Spinal cord (tissue), 10 donors: ENCODE results near the gene HBEGF. TPM values are rescaled to one million over a fixed set of nuclear protein-coding genes. Genes with fewer than 3 reads are reported as not detected.
A peak's percentile ranks its signal among the peaks of the same experiment; 100 is the strongest.

Source experiments
- DNase-seq, 6 donors: peaks; one replicate each; pipeline versions ENCODE4 v3.0.0 to v3.0.0-alpha.2; 2013 to 2015; ENCODE audit warnings: low spot score in 6 of 6, low read depth in 4 of 6
- H3K27ac ChIP-seq: one replicate; pipeline ENCODE4 v1.5.1; 2013; ENCODE audit warnings: low read depth, low read length, control low read depth
- H3K27me3 ChIP-seq: one replicate; pipeline ENCODE4 v1.6.1; 2013; ENCODE audit warnings: low read length; ENCODE audit not compliant: control insufficient read depth, insufficient read depth
- H3K36me3 ChIP-seq: one replicate; pipeline ENCODE4 v1.6.1; 2013; ENCODE audit warnings: low read length; ENCODE audit not compliant: control insufficient read depth, insufficient read depth
- H3K4me1 ChIP-seq: one replicate; pipeline ENCODE4 v1.6.1; 2013; ENCODE audit warnings: low read length; ENCODE audit not compliant: control insufficient read depth, insufficient read depth
- H3K4me3 ChIP-seq: one replicate; pipeline ENCODE4 v1.5.1; 2013; ENCODE audit warnings: low read depth, low read length, control low read depth
- H3K9me3 ChIP-seq: one replicate; pipeline ENCODE4 v1.6.1; 2013; ENCODE audit warnings: low read length; ENCODE audit not compliant: control insufficient read depth, insufficient read depth
- WGBS: methylation state at CpG from one replicate; pipeline ENCODE4 v1.1.5; 2013; ENCODE audit warnings: missing lambda C conversion rate; ENCODE audit not compliant: insufficient coverage; 5-methylcytosine and 5-hydroxymethylcytosine counted together
- polyA plus RNA-seq, 2 donors: library from polyadenylated mRNA; unstranded; fragments of 120-200 nt; gene quantifications; one replicate each; pipeline ENCODE4 v1.2.1, GENCODE V29; 2013; ENCODE audit not compliant: insufficient read length in 2 of 2
- total RNA-seq, 2 donors: library from RNA; depleted of rRNA in 1 of 2; stranded (reverse); fragments of 120-200 nt in 1 of 2; fragments of >200 nt in 1 of 2; gene quantifications; one replicate each; pipeline versions ENCODE4 v1.2.3 to v1.2.4, GENCODE V29; 2013 to 2014
- donor health status: healthy.

The HBEGF gene
- total and polyA plus RNA-seq, 4 donors: 12.3 to 30.0 (median 21.6) TPM

GRCh38 chr5:140287801-140288521, 58.4 kb downstream of the HBEGF start:
- no peaks in the 10 kb centered on the region for H3K36me3 ChIP-seq
- no peak overlapping the region for H3K4me3 ChIP-seq
- no peaks in the 10 kb centered on the region for H3K9me3 ChIP-seq
- H3K4me1 ChIP-seq: no peaks in the 10 kb centered on the region
- H3K27ac ChIP-seq: no peak overlapping the region
- DNase-seq: peak in 2 of 6 donors; percentile 37 to 58
- H3K27me3 ChIP-seq: no peaks in the 10 kb centered on the region
- no CpG with 5 or more reads among the region's 7 CpGs for whole genome bisulfite sequencing

DNA sequence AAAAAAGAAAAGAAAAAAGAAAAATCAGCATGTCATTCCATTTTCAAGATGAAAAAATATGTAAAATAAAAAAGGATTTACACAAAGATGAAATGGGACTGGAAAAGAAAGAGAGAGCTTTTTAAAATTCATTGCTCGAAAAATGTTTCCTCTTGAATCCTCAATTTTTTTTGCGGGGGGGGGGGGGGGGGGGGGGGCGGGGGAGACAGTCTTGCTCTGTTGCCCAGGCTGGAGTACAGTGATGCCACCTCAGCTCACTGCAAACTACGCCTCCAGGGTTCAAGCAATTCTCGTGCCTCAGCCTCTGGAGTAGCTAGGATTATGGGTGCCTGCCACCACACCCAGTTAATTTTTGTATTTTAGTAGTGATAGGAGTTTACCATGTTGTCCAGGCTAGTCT, 60.0 kb downstream of the HBEGF start:
- H3K27ac ChIP-seq: no peak overlapping the region
- no peaks in the 10 kb centered on the region for H3K36me3 ChIP-seq
- no peak overlapping the region for H3K4me3 ChIP-seq
- 90% methylated on average over 2 of the region's 5 CpGs for WGBS
- no peaks in the 10 kb centered on the region for H3K27me3 ChIP-seq
- no peaks in the 10 kb centered on the region for H3K9me3 ChIP-seq
- no peak for DNase-seq
- no peaks in the 10 kb centered on the region for H3K4me1 ChIP-seq

GRCh38 chr5:140284013-140284412, 62.4 kb downstream of the HBEGF start:
- Histone ChIP-seq H3K4me1 (no peaks in the 10 kb centered on the region), H3K27me3 (no peaks in the 10 kb centered on the region), H3K36me3 (peaks cover 4% of the 10 kb centered on the region), H3K27ac (no peak overlapping the region), H3K4me3 (no peak overlapping the region), H3K9me3 (no peaks in the 10 kb centered on the region)
- 63% methylated on average over 1 of the region's 3 CpGs for WGBS
- DNase-seq: no peak

Other genes with a start within 250 kb of the HBEGF start
- gene PURA, start 232.5 kb downstream of the HBEGF start, total RNA-seq: 10 to 100 TPM; 18.2 to 35.9 TPM
- gene PURA, start 232.5 kb downstream of the HBEGF start, polyA plus RNA-seq: 10 to 100 TPM in 1 of 2 donors, 1 to 10 TPM in 1; 9.6 to 14.7 TPM
- 10 to 100 TPM in 1 of 2 donors, 1 to 10 TPM in 1; 9.6 to 34.4 TPM for gene IGIP, start 220.7 kb downstream of the HBEGF start, total RNA-seq
- 10 to 100 TPM; 11.1 to 14.0 TPM for gene IGIP, start 220.7 kb downstream of the HBEGF start, polyA plus RNA-seq
- gene CYSTM1, start 171.4 kb downstream of the HBEGF start, total RNA-seq: 10 to 100 TPM; 12.7 to 42.0 TPM
- 10 to 100 TPM; 25.2 to 27.2 TPM for gene CYSTM1, start 171.4 kb downstream of the HBEGF start, polyA plus RNA-seq
- gene PFDN1, start 43.5 kb downstream of the HBEGF start, total RNA-seq: 10 to 100 TPM; 57.0 to 68.3 TPM
- 100 to 1,000 TPM; 123 to 127 TPM for gene PFDN1, start 43.5 kb downstream of the HBEGF start, polyA plus RNA-seq
- gene SLC4A9, start 13.6 kb upstream of the HBEGF start, total RNA-seq: under 1 TPM; 0.30 to 0.39 TPM
- 1 to 10 TPM in 1 of 2 donors, under 1 TPM in 1; 0.29 to 1.9 TPM for gene SLC4A9, start 13.6 kb upstream of the HBEGF start, polyA plus RNA-seq
- gene ANKHD1, start 55.2 kb upstream of the HBEGF start, total RNA-seq: 100 to 1,000 TPM in 1 of 2 donors, 10 to 100 TPM in 1; 65.6 to 119 TPM
- 10 to 100 TPM; 74.5 to 78.0 TPM for gene ANKHD1, start 55.2 kb upstream of the HBEGF start, polyA plus RNA-seq
- 1 to 10 TPM in 1 of 2 donors, under 1 TPM in 1; 0.40 to 4.5 TPM for gene EIF4EBP3, start 201.1 kb upstream of the HBEGF start, total RNA-seq
- 1 to 10 TPM; 3.2 to 6.9 TPM for gene EIF4EBP3, start 201.1 kb upstream of the HBEGF start, polyA plus RNA-seq
- 10 to 100 TPM; 23.3 to 36.1 TPM for gene SRA1, start 210.9 kb upstream of the HBEGF start, total RNA-seq
- gene SRA1, start 210.9 kb upstream of the HBEGF start, polyA plus RNA-seq: 10 to 100 TPM; 44.3 to 53.3 TPM
- 10 to 100 TPM; 32.3 to 34.6 TPM for gene APBB3, start 218.0 kb upstream of the HBEGF start, total RNA-seq
- 10 to 100 TPM; 52.6 to 90.1 TPM for gene APBB3, start 218.0 kb upstream of the HBEGF start, polyA plus RNA-seq
- gene SLC35A4, start 218.2 kb upstream of the HBEGF start, total RNA-seq: 10 to 100 TPM; 10.0 to 14.4 TPM
- 10 to 100 TPM; 64.1 to 69.0 TPM for gene SLC35A4, start 218.2 kb upstream of the HBEGF start, polyA plus RNA-seq